SK-N-SH (cell line): ENCODE results near the gene CAMK2N2. TPM values are rescaled to one million over a fixed set of nuclear protein-coding genes. Genes with fewer than 3 reads are reported as not detected.

ENCODE experiments used
- CTCF ChIA-PET: fragments of 300-600, 350-600 bp; formaldehyde crosslinking; extraction: SDS; loops from one replicate; lab custom pipeline; 2021; lab: Yijun Ruan, JAX
- POLR2A ChIA-PET: fragments of 350-600 bp; sonication (Branson Sonifier 250); formaldehyde crosslinking; extraction: SDS; loops from one replicate; lab custom pipeline; 2020; ENCODE audit warnings: antibody characterized with exemption, inconsistent platforms; lab: Yijun Ruan, JAX
- DNase-seq: peaks from one replicate; pipeline ENCODE4 v3.0.0; 2012
- H2AFZ ChIP-seq: fragments of 200-600 bp; sonication (generic); 2 replicates; pipeline ENCODE4 v1.8.1; 2016; ENCODE audit warnings: antibody characterized with exemption, mild to moderate bottlenecking, low read depth
- H3F3A ChIP-seq: fragments of 200-600 bp; sonication (generic); replicated peaks from 2 replicates; pipeline ENCODE3; 2016; ENCODE audit warnings: antibody characterized with exemption, mild to moderate bottlenecking; ENCODE audit not compliant: insufficient read depth
- H3K27ac ChIP-seq, 2 experiments: fragments of 200-500 bp in 1 of 2; fragments of 200-600 bp in 1 of 2; sonication (Bioruptor generic) in 1 of 2; sonication (generic), shearing (Covaris generic) in 1 of 2; 2 replicates each; pipeline versions ENCODE4 v1.5.1 to v1.6.1; 2014 to 2016; ENCODE audit warnings: low read depth in 2 of 2, inconsistent platforms in 1 of 2, low read length in 1 of 2, mild to moderate bottlenecking in 1 of 2, mixed read lengths in 1 of 2
- H3K27me3 ChIP-seq: fragments of 200-600 bp; sonication (generic), shearing (Covaris generic); 2 replicates; pipeline ENCODE4 v1.6.1; 2016; ENCODE audit warnings: mixed run types; ENCODE audit not compliant: insufficient read depth
- H3K36me3 ChIP-seq, 2 experiments: fragments of 200-500 bp in 1 of 2; fragments of 200-600 bp in 1 of 2; sonication (Bioruptor generic) in 1 of 2; sonication (generic) in 1 of 2; replicated peaks in 1 of 2; 2 replicates each; pipeline versions ENCODE3 to v1.5.1; 2014 to 2016; ENCODE audit warnings: low read length in 1 of 2, mild to moderate bottlenecking in 1 of 2; ENCODE audit not compliant: insufficient read depth in 2 of 2, control insufficient read depth in 1 of 2
- H3K4me1 ChIP-seq, 2 experiments: fragments of 200-500 bp in 1 of 2; fragments of 200-600 bp in 1 of 2; sonication (Bioruptor generic) in 1 of 2; sonication (generic), shearing (Covaris generic) in 1 of 2; 2 replicates each; pipeline versions ENCODE4 v1.5.1 to v1.6.1; 2014 to 2016; ENCODE audit warnings: low read depth in 1 of 2, low read length in 1 of 2, mixed run types in 1 of 2; ENCODE audit not compliant: insufficient read depth in 2 of 2, control insufficient read depth in 1 of 2
- H3K4me2 ChIP-seq: fragments of 200-600 bp; sonication (generic), shearing (Covaris generic); 2 replicates; pipeline ENCODE4 v1.6.1; 2017; ENCODE audit warnings: mixed run types
- H3K4me3 ChIP-seq, 2 experiments: fragments of 200-500 bp in 1 of 2; fragments of 200-600 bp in 1 of 2; sonication (Bioruptor generic) in 1 of 2; sonication (generic), shearing (Covaris generic) in 1 of 2; 2 replicates each; pipeline versions ENCODE4 v1.5.1 to v1.8.1; 2014 to 2016; ENCODE audit warnings: low read depth in 2 of 2, inconsistent platforms in 1 of 2, low read length in 1 of 2, mild to moderate bottlenecking in 1 of 2, mixed read lengths in 1 of 2, moderate library complexity in 1 of 2
- H3K79me2 ChIP-seq: fragments of 200-600 bp; sonication (generic); 2 replicates; pipeline ENCODE4 v1.8.1; 2017; ENCODE audit warnings: mild to moderate bottlenecking; ENCODE audit not compliant: insufficient read depth
- H3K9ac ChIP-seq: fragments of 200-600 bp; sonication (generic); 2 replicates; pipeline ENCODE4 v1.6.1; 2017; ENCODE audit warnings: mixed run types
- H3K9me2 ChIP-seq: fragments of 200-600 bp; sonication (generic); 2 replicates; pipeline ENCODE4 v1.6.1; 2017; ENCODE audit warnings: mixed run types
- H3K9me3 ChIP-seq: fragments of 200-600 bp; sonication (generic); 2 replicates; pipeline ENCODE4 v1.6.1; 2017; ENCODE audit warnings: mixed run types, mild to moderate bottlenecking, moderate library complexity
- H4K20me1 ChIP-seq: fragments of 200-600 bp; sonication (generic); 2 replicates; pipeline ENCODE4 v1.6.1; 2017; ENCODE audit warnings: mild to moderate bottlenecking, mixed run types; ENCODE audit not compliant: insufficient read depth
- ELF1 ChIP-seq: IDR thresholded peaks from 2 replicates; pipeline ENCODE4 v1.4.0; 2012
- EP300 ChIP-seq, 2 experiments: IDR thresholded peaks; 2 replicates each; pipeline versions ENCODE4 v1.4.0 to v1.6.1; 2012; ENCODE audit warnings: borderline replicate concordance in 1 of 2, low read depth in 1 of 2, low read length in 1 of 2
- EZH2phosphoT487 ChIP-seq: fragments of 200-600 bp; sonication (generic); IDR thresholded peaks from 2 replicates; pipeline ENCODE4 v1.6.1; 2017; ENCODE audit warnings: low read depth, mixed run types, mild to moderate bottlenecking, antibody characterized with exemption, moderate library complexity, borderline replicate concordance
- FOXJ3 ChIP-seq: sonication (generic); formaldehyde crosslinking; IDR thresholded peaks from 2 replicates; pipeline ENCODE4 v1.5.1; 2020; ENCODE audit warnings: mild to moderate bottlenecking, missing genetic modification reagents
- GABPA ChIP-seq: IDR thresholded peaks from 2 replicates; pipeline ENCODE4 v1.4.0; 2012; ENCODE audit warnings: low read depth, mild to moderate bottlenecking
- MEF2A ChIP-seq: IDR thresholded peaks from 2 replicates; pipeline ENCODE4 v1.4.0; 2012; ENCODE audit warnings: low read depth, borderline replicate concordance
- NFIC ChIP-seq: IDR thresholded peaks from 2 replicates; pipeline ENCODE4 v1.4.0; 2012; ENCODE audit warnings: borderline replicate concordance
- POLR2AphosphoS5 ChIP-seq: IDR thresholded peaks from 2 replicates; pipeline ENCODE4 v1.6.1; 2012; ENCODE audit warnings: low read depth, low read length
- RAD21 ChIP-seq: IDR thresholded peaks from 2 replicates; pipeline ENCODE4 v1.6.1; 2012; ENCODE audit warnings: mild to moderate bottlenecking, low read length
- RCOR1 ChIP-seq: fragments of 150-350 bp; IDR thresholded peaks from 2 replicates; pipeline ENCODE4 v1.6.1; 2017; ENCODE audit warnings: antibody characterized with exemption, low read length
- SIN3A ChIP-seq: IDR thresholded peaks from 2 replicates; pipeline ENCODE4 v1.6.1; 2012; ENCODE audit warnings: low read depth, mild to moderate bottlenecking, low read length, moderate library complexity, borderline replicate concordance
- TAF1 ChIP-seq: IDR thresholded peaks from 2 replicates; pipeline ENCODE4 v1.6.1; 2012; ENCODE audit warnings: low read depth, mild to moderate bottlenecking, low read length, moderate library complexity, borderline replicate concordance
- TCF12 ChIP-seq: IDR thresholded peaks from 2 replicates; pipeline ENCODE4 v1.4.0; 2012
- TEAD4 ChIP-seq: IDR thresholded peaks from 2 replicates; pipeline ENCODE4 v1.4.0; 2012; ENCODE audit warnings: mild to moderate bottlenecking, borderline replicate concordance; ENCODE audit not compliant: insufficient read depth
- WGBS: methylation state at CpG from one replicate; pipeline ENCODE4 v1.1.6; 2017; ENCODE audit warnings: low lambda C conversion rate; 5-methylcytosine and 5-hydroxymethylcytosine counted together
- polyA plus RNA-seq, 3 experiments: library from polyadenylated mRNA; depleted of rRNA; stranded (reverse); fragments of >200 nt; gene quantifications; 2 replicates each; pipeline ENCODE4 v1.2.3, GENCODE V29; 2012
- TF ChIP-seq, protein P1 (sequence below): IDR thresholded peaks from 2 replicates; pipeline ENCODE4 v1.4.0; 2012; ENCODE audit warnings: low read depth, borderline replicate concordance

CAMK2N2 gene
- polyA plus RNA-seq, 1 of the 3 experiments (the other 2 are of a cell fraction), result 2.2 TPM

DNA sequence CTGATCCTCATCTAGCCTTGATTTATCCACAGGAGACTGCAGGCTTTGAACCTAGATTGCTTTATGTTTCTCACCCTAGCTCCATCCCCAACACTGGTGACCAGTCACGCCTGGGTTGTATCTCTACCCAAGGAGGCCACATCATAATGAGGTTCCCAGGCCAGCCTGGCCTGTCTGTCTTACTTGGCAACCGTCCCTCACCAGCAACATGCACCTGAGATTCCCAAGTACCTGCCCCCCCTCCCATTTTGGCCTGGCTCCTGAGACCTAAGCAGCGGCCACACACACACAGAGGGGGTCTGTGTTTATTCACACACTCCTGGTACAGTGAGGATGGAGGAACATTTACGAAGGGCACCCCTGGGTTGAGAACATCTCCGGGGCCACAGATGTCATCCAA is 2.4 kb downstream of the CAMK2N2 start (continued):
- no peak for TF ChIP-seq MEF2A
- no peak for TF ChIP-seq POLR2AphosphoS5
- no peak for TF ChIP-seq RAD21
- TF ChIP-seq FOXJ3, result no peak
- no peak for TF ChIP-seq TCF12
- TF ChIP-seq RCOR1, result no peak
- no peak for TF ChIP-seq EZH2phosphoT487
- TF ChIP-seq GABPA, result no peak
- no peak for TF ChIP-seq EP300 (IDR thresholded peaks at IDR 0.05; ENCODE audit: borderline replicate concordance in 1 of 2, low read depth in 1 of 2, low read length in 1 of 2)

DNA sequence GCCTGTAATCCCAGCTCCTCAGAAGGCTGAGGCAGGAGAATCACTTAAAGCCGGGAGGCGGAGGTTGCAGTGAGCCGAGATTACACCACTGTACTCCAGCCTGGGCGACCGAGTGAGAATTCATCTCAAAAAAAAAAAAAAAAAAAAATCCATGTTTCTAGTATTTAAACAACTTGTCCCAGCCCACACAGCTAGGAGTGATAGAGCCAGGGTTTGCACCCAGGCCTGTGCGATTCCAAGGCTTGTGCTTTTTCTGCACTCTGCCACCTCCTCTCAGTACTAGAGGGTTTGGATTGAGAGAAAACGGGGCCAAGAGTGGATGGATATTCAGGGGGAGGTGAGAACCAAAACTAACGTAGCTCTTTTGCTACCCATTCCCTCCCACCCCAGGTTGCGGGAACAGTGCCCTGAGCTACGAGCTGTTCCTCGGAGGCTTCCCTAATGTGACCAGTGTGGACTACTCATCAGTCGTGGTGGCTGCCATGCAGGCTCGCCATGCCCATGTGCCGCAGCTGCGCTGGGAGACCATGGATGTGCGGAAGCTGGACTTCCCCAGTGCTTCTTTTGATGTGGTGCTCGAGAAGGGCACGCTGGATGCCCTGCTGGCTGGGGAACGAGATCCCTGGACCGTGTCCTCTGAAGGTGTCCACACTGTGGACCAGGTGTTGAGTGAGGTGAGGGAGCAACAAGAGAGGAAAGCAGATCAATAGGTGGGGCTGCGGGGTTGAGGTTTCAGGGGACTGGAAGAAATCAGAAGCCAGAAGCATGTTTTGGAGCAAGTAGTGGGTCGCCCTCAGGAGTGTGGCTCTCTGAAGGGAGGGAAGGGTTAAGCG is 4.1 kb downstream of the CAMK2N2 start:
- WGBS, result 90% methylated on average over 21 of the region's 23 CpGs
- H3K9me2 ChIP-seq, result no peaks in the 10 kb centered on the region
- TF ChIP-seq MEF2A (no peak), TCF12 (no peak), TAF1 (no peak), TEAD4 (no peak), NFIC (no peak), SIN3A (no peak), ELF1 (no peak), RAD21 (no peak), EP300 (IDR thresholded peaks at IDR 0.05; ENCODE audit: borderline replicate concordance in 1 of 2, low read depth in 1 of 2, low read length in 1 of 2) (no peak)
- TF ChIP-seq, protein P1, sequence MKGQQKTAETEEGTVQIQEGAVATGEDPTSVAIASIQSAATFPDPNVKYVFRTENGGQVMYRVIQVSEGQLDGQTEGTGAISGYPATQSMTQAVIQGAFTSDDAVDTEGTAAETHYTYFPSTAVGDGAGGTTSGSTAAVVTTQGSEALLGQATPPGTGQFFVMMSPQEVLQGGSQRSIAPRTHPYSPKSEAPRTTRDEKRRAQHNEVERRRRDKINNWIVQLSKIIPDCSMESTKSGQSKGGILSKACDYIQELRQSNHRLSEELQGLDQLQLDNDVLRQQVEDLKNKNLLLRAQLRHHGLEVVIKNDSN, result no peak
- TF ChIP-seq, all 33 proteins: peak for 0
- Histone ChIP-seq H3F3A (peaks cover 4% of the 10 kb centered on the region), H3K4me1 (peaks cover 0 to 17% of the 10 kb centered on the region in 2 experiments; a peak in 1 of 4 replicates), H4K20me1 (peaks cover 24% of the 10 kb centered on the region), H3K79me2 (no peaks in the 10 kb centered on the region), H3K27ac (no peak overlapping the region), H3K27me3 (no peaks in the 10 kb centered on the region), H3K9me3 (no peaks in the 10 kb centered on the region), H3K4me2 (no peak overlapping the region), H3K9ac (no peak overlapping the region), H3K36me3 (no peaks in the 10 kb centered on the region), H2AFZ (no peak overlapping the region), H3K4me3 (no peak overlapping the region)
- no peak for DNase-seq
- ChIA-PET CTCF (interaction anchor here (0.7 to 1.9 kb wide), 3 partner anchors 27 to 339 kb away, joined by 4 to 7 read pairs (median 5); no protein-coding TSS in a partner anchor), POLR2A (no interaction called here)
